HFFc6 (cell line): ENCODE measurements around the gene BMP6. TPM values are rescaled to one million over a fixed set of nuclear protein-coding genes. Genes with fewer than 3 reads are reported as not detected.
"Not testable (repeated sequence)": the region's sequence is repeated elsewhere in the genome, so short reads cannot be mapped to it uniquely, and the experiment has no call there.

Source experiments
- DNase-seq: peaks from one replicate; pipeline ENCODE4 v3.0.0-alpha.2; 2018
- H3K27ac Mint-ChIP-seq: 2 replicates; pipeline ENCODE4 v1.8.0; 2020; ENCODE audit warnings: mild to moderate bottlenecking, mixed read lengths
- H3K27me3 Mint-ChIP-seq: 2 replicates; pipeline ENCODE4 v1.8.0; 2021; ENCODE audit warnings: mild to moderate bottlenecking, moderate library complexity, mixed read lengths; ENCODE audit not compliant: insufficient read depth
- H3K36me3 Mint-ChIP-seq: 2 replicates; pipeline ENCODE4 v1.8.0; 2021; ENCODE audit warnings: low read depth, mixed read lengths
- H3K4me1 Mint-ChIP-seq: 2 replicates; pipeline ENCODE4 v1.8.0; 2020; ENCODE audit warnings: low read depth, mixed read lengths
- H3K4me3 Mint-ChIP-seq: 2 replicates; pipeline ENCODE4 v1.8.0; 2020; ENCODE audit warnings: mild to moderate bottlenecking, moderate library complexity, mixed read lengths
- H3K9me3 Mint-ChIP-seq: 2 replicates; pipeline ENCODE4 v1.8.0; 2020; ENCODE audit warnings: mild to moderate bottlenecking, mixed read lengths
- total RNA-seq, 6 experiments: library from RNA; stranded (reverse); fragmentation: NEBNext Ultra II Directional; extraction: Animal tissue kit (Norgen Biotek cat#: 25700); gene quantifications; 2 replicates in 1 of 6; 3 replicates in 5 of 6; pipeline ENCODE4 v1.2.3, GENCODE V29; 2021
- TF ChIP-seq, protein P1 (sequence below): fragments of 200-600 bp; sonication (generic); IDR thresholded peaks from 2 replicates; pipeline ENCODE4 v1.5.0; 2021; ENCODE audit warnings: antibody characterized with exemption, mild to moderate bottlenecking

The BMP6 gene
- total RNA-seq, 6 experiments from 2014 or later: 0.05 to 0.43 (median 0.11) TPM; not detected in 1

DNA sequence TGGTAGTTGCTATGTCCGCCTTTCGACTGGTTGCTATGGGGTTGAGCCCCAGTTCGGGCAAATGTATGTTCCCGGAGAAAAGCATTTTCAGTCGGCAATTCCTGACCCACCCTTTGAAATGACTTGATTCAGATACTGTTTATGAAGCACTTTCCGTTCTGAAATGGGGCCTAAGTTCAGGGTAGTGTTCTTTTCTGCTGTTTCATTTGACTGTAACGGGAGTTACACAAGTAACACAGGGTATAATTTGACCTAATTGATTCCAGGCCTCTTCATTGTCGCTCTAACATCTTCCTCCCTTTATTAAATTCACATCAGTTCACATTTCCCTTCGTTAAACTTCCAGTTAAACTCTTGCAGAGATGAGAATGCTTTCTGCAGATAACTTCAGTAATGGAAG, 85.5 kb downstream of the BMP6 start:
- TF ChIP-seq, protein P1, sequence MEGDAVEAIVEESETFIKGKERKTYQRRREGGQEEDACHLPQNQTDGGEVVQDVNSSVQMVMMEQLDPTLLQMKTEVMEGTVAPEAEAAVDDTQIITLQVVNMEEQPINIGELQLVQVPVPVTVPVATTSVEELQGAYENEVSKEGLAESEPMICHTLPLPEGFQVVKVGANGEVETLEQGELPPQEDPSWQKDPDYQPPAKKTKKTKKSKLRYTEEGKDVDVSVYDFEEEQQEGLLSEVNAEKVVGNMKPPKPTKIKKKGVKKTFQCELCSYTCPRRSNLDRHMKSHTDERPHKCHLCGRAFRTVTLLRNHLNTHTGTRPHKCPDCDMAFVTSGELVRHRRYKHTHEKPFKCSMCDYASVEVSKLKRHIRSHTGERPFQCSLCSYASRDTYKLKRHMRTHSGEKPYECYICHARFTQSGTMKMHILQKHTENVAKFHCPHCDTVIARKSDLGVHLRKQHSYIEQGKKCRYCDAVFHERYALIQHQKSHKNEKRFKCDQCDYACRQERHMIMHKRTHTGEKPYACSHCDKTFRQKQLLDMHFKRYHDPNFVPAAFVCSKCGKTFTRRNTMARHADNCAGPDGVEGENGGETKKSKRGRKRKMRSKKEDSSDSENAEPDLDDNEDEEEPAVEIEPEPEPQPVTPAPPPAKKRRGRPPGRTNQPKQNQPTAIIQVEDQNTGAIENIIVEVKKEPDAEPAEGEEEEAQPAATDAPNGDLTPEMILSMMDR: no peak
- Mint-ChIP-seq H3K36me3 (no peaks in the 10 kb centered on the region), H3K9me3 (no peaks in the 10 kb centered on the region), H3K27ac (no peak overlapping the region), H3K4me3 (no peak overlapping the region), H3K27me3 (peaks cover 20% of the 10 kb centered on the region), H3K4me1 (no peaks in the 10 kb centered on the region)
- DNase-seq: no peak

DNA sequence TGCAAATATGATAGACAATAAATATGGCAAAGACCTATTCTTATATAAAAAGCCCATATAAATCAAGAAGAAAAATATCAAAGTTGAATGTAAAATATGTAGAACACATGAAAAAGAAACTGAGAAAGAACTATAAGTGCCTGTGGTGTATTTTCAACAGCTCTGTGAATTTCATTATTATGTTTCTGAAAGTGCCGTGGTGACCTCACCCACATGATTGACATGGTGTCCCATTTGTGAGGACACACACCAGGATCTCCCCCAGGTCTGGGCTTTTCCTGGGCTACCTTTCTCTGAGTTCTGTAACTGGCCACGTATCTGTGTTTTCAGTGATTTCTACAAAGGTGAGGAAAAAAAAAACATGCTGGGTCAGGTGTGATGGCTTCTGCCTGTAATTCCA, 86.7 kb downstream of the BMP6 start:
- H3K27ac Mint-ChIP-seq: no peak overlapping the region
- no peaks in the 10 kb centered on the region for H3K36me3 Mint-ChIP-seq
- no peak overlapping the region for H3K4me3 Mint-ChIP-seq
- peaks cover 14% of the 10 kb centered on the region; the same call in 1 of the 2 replicates for H3K27me3 Mint-ChIP-seq
- TF ChIP-seq, protein P1: no peak
- DNase-seq: no peak
- no peaks in the 10 kb centered on the region for H3K9me3 Mint-ChIP-seq
- H3K4me1 Mint-ChIP-seq: no peaks in the 10 kb centered on the region

DNA sequence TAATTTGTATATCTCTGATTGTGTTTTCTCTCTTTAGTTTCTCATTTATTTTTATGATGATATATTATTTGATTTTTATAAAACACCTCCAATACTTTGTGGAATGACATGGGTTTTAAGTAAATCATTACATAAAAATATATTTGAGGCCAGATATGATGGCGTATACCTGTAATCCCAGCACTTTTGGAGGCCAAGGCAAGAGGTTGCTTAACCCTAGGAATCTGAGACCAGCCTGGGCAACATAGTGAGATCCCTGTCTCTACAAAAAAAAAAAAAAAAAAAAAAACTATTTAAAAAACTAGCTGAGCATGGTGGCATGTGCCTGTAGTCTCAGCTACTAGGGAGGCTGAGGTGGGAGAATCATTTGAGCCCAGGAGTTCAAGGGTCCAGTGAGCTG, 87.3 kb downstream of the BMP6 start:
- DNase-seq: no peak
- Mint-ChIP-seq H3K4me3 (no peak overlapping the region), H3K36me3 (no peaks in the 10 kb centered on the region), H3K27me3 (peaks cover 12% of the 10 kb centered on the region; the same call in 1 of the 2 replicates), H3K27ac (no peak overlapping the region), H3K9me3 (no peaks in the 10 kb centered on the region), H3K4me1 (no peaks in the 10 kb centered on the region)
- TF ChIP-seq, protein P1: no peak

DNA sequence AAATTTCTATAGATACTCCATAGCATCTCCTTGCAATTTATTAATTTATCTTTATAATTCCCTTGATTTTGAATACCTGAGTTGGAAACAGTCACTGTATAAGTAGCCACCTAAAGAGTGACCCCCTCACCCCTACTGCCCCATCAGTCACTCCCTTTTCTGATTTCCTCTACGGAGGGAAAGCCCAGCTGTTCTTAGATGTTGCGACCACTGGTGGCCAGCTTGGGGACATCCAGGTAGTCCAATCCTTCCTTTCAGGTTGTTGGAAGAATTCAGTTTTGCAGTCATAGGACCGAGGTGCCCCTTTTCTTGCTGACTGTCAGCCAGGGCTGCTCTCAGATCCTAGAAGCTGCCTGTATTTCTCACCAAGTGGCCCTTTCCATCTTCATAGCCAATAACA, 87.8 kb downstream of the BMP6 start:
- DNase-seq: no peak
- TF ChIP-seq, protein P1: 0 out of 2 replicates have a peak, but pooled peaks have one; percentile 10
- no peaks in the 10 kb centered on the region for H3K36me3 Mint-ChIP-seq
- H3K9me3 Mint-ChIP-seq: no peaks in the 10 kb centered on the region
- peaks cover 8% of the 10 kb centered on the region; the same call in 1 of the 2 replicates for H3K27me3 Mint-ChIP-seq
- no peak overlapping the region for H3K27ac Mint-ChIP-seq
- H3K4me3 Mint-ChIP-seq: no peak overlapping the region
- peaks cover 3% of the 10 kb centered on the region for H3K4me1 Mint-ChIP-seq

DNA sequence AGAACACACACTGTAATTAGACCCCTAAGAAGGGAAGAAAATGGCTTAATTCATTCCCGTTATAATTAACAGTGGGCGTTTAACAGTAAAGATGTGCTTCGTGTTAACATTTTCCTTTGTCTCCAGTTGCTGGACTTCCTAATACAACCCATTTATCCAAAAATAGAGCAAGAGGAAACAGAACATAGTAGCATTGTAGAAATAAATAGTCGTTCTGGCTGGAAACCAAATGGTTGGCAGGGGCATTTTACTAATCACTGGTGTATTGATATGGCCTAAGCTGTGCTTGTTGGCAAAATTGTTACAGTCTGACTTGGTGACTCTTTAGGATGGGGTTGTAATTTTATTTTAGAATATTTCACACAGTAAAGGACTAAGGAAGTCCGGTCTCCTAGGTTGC, 89.8 kb downstream of the BMP6 start:
- Mint-ChIP-seq H3K27ac (no peak overlapping the region), H3K4me1 (peaks cover 22% of the 10 kb centered on the region), H3K4me3 (no peak overlapping the region), H3K27me3 (peaks cover 8% of the 10 kb centered on the region; the same call in 1 of the 2 replicates), H3K9me3 (no peaks in the 10 kb centered on the region), H3K36me3 (no peaks in the 10 kb centered on the region)
- TF ChIP-seq, protein P1: no peak
- DNase-seq: no peak

DNA sequence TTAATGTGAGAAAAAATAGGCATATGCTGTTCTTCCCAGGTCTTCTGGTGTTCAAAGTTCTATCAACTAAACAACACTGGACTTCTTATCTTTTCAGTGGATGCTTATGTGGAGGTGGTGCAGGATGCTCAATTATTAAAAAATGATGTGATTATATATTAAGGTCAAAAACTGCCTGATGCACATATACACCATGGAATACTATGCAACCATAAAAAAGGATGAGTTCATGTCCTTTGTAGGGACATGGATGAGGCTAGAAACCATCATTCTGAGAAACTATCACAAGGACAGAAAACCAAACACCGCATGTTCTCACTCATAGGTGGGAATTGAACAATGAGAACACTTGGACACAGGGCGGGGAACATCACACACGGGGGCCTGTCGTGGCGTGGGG, 91.3 kb downstream of the BMP6 start:
- not testable (repeated sequence) for H3K36me3 Mint-ChIP-seq, H3K27ac Mint-ChIP-seq, H3K27me3 Mint-ChIP-seq, DNase-seq, H3K9me3 Mint-ChIP-seq, H3K4me3 Mint-ChIP-seq
- peaks cover 28% of the 10 kb centered on the region for H3K4me1 Mint-ChIP-seq
